Central memory CD4-positive, alpha-beta T cell (primary cell): ENCODE results near the gene SLAMF6.
A peak's percentile ranks its signal among the peaks of the same experiment; 100 is the strongest.
"Not testable (repeated sequence)": the region's sequence is repeated elsewhere in the genome, so short reads cannot be mapped to it uniquely, and the experiment has no call there.

Experiments
- DNase-seq: peaks from one replicate; pipeline ENCODE4 v3.0.0; 2022

SLAMF6 gene

DNA sequence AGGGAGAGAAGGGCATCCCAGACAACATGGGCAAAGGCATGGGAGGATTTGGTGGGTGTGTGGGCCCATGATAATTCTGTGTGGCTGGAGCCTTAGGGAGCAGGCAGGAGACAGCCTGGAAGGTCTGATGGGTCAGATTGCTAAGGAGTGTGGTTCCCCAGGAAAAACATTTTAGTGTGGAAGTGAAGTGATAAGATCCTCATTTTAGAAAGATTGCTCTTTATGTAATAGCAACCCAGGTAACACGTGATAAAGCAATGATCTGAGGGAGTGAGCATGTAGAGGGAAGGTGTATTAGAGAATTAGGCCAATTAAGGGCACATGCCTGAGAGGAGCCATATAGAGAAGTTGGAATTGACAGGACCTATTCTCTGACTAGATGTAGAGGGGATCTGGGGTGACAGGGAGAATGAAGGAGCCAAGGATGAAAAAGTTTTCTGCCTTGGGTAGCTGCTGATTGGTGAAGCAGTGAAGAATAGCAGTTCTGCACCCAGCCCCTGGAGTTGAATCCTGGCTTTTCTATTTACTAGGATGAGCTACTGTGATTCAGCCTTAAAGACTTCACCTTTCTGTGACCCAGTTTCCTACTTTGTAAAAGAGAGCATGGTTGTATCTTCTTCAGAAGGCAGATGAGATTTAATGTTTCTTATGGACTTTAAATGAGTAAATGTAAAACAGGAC is 18.7 kb upstream of the SLAMF6 start:
- DNase-seq, result no peak

GRCh38 chr1:160540859-160541233 is 17.8 kb upstream of the SLAMF6 start:
- no peak for DNase-seq

- DNase-seq, result peak; percentile 74
Measured at GRCh38 chr1:160539990-160540858, 17.2 kb upstream of the SLAMF6 start.

DNA sequence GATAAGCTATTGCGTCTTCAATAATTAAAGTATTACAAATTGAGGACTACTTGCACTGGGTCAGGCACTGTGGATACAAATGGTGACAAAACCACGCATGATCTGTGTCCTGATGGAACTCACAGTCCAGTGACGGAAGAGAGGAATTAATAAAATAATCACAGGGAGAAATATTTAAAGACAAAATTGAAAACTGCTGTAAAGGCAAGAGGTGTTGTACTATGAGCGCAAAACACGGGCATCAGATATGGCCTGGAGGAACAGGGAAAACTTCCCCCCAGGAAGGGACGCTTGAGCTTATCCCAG is 16.6 kb upstream of the SLAMF6 start:
- DNase-seq, result no peak

DNA sequence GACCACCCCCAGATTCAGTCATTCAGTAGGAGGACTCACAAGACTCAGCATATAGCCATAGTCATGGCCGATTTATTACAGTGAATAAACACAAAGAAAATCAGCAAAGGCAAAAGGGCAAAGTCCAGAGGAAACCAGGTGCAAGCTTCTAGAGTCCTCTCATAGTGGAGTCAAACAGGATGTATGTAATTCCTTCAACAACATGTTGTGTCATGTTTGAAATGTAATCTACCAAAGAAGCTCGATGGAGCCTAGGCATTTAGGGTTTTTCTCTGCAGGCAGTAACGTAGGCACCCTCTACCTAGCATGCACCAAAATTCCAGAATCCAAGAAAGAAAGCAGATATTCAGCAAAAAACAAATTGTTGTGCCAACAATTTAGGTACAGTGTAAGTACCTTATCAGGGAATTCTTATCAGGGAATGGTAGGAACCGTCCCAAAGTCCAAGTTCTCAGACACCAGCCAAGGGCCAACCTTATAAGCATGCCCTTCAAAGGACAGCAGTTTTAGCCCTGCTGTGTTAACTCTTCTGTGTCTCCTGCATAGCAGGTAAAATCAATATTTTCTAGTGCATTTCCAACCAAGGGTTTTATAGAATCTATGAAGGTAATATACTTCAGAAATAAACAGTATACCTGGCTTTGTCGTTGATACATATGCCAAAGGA is 16.1 kb upstream of the SLAMF6 start:
- DNase-seq, result no peak

GRCh38 chr1:160537714-160538665 is 14.9 kb upstream of the SLAMF6 start:
- no peak for DNase-seq

- DNase-seq, result no peak
Measured at GRCh38 chr1:160534823-160535605, 12.0 kb upstream of the SLAMF6 start.

GRCh38 chr1:160532557-160532813 is 9.4 kb upstream of the SLAMF6 start:
- not testable (repeated sequence) for DNase-seq

- DNase-seq, result not testable (repeated sequence)
Measured at GRCh38 chr1:160531809-160532556, 8.9 kb upstream of the SLAMF6 start.

GRCh38 chr1:160529401-160529952 is 6.4 kb upstream of the SLAMF6 start:
- DNase-seq, result not testable (repeated sequence)

DNA sequence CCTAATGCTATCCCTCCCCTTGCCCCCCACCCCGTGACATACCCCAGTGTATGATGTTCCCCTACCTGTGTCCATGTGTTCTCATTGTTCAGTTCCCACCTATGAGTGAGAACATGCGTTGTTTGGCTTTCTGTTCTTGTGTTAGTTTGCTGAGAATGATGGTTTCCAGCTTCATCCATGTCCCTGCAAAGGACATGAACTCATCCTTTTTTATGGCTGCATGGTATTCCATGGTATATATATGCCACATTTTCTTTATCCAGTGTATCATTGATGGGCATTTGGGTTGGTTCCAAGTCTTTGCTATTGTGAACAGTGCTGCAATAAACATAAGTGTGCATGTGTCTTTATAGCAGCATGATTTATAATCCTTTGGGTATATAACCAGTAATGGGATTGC is 734 bp upstream of the SLAMF6 start:
- DNase-seq, result not testable (repeated sequence)

DNA sequence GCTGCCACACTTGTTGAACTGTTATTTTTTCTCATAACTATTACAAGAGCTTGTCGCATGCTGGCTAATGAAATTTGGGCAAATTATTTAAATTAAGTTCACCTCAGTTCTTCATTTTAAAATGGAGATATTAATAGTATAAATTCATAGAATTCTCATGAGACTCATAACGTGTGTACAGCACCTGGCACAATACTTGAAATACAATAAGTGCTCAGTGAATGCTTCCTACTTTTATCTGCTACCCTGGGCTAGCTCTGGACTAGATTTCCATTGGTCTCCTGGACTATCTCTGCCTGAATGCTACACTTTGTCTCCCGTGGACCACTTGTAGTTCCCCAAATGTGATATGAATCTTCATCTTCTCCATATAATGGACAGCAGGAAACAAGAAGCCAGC is 919 bp downstream of the SLAMF6 start:
- no peak for DNase-seq

- no peak for DNase-seq
Measured at GRCh38 chr1:160521554-160521953, 1.5 kb downstream of the SLAMF6 start.

GRCh38 chr1:160520999-160521398 is 2.1 kb downstream of the SLAMF6 start:
- no peak for DNase-seq

GRCh38 chr1:160520582-160520981 is 2.5 kb downstream of the SLAMF6 start:
- DNase-seq, result no peak

DNA sequence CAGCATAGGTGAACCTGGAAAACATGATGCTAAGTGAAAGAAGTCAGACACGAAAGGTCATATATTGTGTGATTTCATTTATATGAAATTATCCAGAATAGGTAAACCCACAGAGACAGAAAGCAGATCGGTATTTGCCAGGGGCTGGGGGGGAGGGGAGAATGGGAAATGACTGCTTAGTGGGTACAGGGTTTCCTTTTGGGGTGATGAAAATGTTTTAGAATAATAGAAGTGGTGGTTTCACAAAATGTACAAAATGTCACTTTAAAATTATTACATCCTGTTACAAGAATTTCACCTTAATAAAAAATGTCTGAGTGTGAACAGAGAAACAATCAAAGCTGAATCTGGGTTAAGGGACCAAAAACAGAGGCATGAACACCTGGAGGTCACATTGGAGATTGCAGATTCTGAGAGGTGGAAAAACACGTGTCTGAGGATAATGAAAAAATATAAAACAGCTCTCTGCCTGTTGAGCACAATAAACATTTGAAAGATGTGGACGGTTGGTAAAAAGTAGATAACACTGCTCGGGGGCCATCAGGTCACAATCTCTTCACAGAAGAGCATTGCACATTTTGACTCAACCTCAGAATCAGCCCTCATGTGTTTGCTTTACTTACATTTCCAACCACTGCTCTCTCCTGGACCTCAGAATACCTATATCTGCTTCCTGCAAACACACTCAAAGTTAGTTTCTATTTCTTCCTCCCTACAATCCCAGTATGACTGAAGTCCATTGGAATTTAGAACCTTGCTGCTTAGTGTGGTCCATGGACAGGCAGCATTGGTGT is 3.2 kb downstream of the SLAMF6 start:
- DNase-seq, result peak; percentile 41

GRCh38 chr1:160517519-160517918 is 5.5 kb downstream of the SLAMF6 start:
- not testable (repeated sequence) for DNase-seq

GRCh38 chr1:160515908-160516307 is 7.1 kb downstream of the SLAMF6 start:
- DNase-seq, result not testable (repeated sequence)

DNA sequence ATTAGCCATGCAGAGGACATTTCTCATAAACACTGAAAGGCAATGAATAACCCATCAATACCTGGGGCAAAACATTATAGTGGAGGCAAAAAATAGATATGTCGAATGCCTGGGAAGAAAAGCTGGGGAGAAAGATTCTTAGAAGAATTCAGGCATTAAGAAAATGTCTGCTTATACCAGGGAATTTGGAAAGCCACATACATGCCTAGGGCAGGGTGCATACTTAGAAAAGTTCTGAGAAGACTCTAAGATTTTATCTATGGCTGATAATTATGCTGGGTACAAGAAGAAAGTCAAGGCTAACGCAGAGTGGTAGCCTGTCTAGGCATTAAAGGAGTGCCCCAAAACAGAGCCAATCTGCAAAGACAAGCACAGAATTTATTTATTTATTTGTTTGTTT is 18.4 kb downstream of the SLAMF6 start:
- no peak for DNase-seq

GRCh38 chr1:160503087-160503486 is 20.0 kb downstream of the SLAMF6 start:
- DNase-seq, result no peak
